Vagina (tissue), 2 donors: ENCODE results near the gene ANHX.

Experiments
- POLR2A ChIP-seq, 2 donors: fragments of 450-650 bp; IDR thresholded peaks; one replicate each; pipeline ENCODE4 v1.6.1; 2017; ENCODE audit warnings: antibody characterized with exemption in 2 of 2, mild to moderate bottlenecking in 2 of 2, moderate library complexity in 2 of 2
- TF ChIP-seq, protein P1 (sequence below), 3 experiments: fragments of 450-650 bp in 2 of 3; fragments of 200-600 bp in 1 of 3; sonication (generic) in 1 of 3; IDR thresholded peaks; one replicate each; pipeline ENCODE4 v1.5.1; 2017 to 2019; ENCODE audit warnings: antibody characterized with exemption in 3 of 3, mild to moderate bottlenecking in 2 of 3, moderate library complexity in 2 of 3

DNA sequence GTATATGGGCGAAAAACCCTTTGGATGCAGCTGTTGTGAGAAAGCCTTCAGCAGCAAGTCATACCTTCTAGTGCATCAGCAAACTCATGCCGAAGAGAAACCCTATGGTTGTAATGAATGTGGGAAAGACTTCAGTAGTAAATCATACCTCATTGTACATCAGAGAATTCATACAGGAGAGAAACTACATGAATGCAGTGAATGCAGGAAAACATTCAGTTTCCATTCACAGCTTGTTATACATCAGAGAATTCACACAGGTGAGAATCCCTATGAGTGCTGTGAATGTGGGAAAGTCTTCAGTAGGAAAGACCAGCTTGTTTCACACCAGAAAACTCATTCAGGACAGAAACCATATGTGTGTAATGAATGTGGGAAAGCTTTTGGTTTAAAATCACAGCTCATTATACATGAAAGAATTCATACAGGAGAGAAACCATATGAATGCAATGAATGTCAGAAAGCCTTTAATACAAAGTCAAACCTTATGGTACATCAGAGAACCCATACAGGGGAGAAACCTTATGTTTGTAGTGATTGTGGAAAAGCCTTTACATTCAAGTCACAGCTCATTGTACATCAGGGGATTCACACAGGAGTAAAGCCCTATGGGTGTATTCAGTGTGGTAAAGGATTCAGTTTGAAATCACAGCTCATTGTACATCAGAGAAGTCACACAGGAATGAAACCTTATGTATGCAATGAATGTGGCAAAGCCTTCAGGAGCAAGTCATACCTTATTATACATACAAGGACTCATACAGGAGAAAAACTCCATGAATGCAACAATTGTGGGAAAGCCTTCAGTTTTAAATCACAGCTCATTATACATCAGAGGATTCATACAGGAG is 33.0 kb downstream of the ANHX start:
- TF ChIP-seq, protein P1, sequence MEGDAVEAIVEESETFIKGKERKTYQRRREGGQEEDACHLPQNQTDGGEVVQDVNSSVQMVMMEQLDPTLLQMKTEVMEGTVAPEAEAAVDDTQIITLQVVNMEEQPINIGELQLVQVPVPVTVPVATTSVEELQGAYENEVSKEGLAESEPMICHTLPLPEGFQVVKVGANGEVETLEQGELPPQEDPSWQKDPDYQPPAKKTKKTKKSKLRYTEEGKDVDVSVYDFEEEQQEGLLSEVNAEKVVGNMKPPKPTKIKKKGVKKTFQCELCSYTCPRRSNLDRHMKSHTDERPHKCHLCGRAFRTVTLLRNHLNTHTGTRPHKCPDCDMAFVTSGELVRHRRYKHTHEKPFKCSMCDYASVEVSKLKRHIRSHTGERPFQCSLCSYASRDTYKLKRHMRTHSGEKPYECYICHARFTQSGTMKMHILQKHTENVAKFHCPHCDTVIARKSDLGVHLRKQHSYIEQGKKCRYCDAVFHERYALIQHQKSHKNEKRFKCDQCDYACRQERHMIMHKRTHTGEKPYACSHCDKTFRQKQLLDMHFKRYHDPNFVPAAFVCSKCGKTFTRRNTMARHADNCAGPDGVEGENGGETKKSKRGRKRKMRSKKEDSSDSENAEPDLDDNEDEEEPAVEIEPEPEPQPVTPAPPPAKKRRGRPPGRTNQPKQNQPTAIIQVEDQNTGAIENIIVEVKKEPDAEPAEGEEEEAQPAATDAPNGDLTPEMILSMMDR (IDR thresholded peaks at IDR 0.05), result no peak
- TF ChIP-seq POLR2A (IDR thresholded peaks at IDR 0.05), result no peak
